RKO (cell line): ENCODE measurements around the gene CDH16.
"Not testable (repeated sequence)": the region's sequence is repeated elsewhere in the genome, so short reads cannot be mapped to it uniquely, and the experiment has no call there.

Source experiments
- DNase-seq: peaks from one replicate; pipeline ENCODE4 v3.0.0-alpha.2; 2016; ENCODE audit warnings: low spot score

The CDH16 gene

GRCh38 chr16:66871363-66871762 lies 47.3 kb downstream of the CDH16 start:
- DNase-seq: not testable (repeated sequence)

- no peak for DNase-seq
These were observed 49.3 kb downstream of the CDH16 start for GRCh38 chr16:66869424-66869823.

DNA sequence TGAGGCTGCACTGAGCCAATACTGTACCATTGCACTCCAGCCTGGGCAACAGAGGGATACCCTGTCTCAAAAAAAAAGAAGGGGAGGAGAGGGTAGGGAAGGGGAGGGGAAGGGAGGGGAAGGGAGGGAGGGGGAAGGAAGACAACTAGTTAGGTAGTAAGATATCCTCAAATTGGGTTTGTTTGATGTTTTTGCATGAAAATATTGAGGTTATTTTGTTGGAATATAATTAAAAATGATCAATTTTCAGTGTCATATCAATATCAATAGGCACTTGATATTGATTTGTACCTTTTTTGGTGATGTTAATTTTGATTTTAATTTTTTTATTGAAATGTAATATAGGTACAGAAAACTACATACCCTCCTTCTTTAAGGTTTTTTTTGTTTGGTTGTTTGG lies 55.0 kb downstream of the CDH16 start:
- DNase-seq: no peak

DNA sequence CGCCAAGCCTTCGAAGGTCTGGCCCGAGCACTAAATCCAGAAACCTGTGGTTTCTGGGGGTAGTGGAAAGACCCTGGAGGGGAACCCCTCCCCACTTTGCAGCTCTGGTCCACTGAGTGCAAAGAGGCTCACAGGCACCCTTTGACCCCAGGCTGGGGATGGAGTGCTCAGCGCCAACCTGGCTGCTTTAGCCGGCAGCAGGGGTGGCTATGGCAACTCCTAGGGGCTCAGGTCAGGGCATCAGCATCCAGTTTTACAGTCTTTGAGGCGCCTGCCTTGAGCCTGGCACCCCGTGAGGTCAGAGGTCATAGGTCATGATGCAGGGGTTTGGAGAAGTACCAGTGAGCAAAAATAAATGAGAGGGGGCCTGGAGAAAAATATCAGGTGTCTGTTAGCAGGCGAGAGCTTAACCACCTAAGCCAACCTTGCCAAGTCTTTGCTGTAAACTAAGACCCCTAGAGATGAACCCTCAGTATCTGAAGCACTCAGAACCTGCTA lies 56.6 kb downstream of the CDH16 start:
- DNase-seq: no peak

DNA sequence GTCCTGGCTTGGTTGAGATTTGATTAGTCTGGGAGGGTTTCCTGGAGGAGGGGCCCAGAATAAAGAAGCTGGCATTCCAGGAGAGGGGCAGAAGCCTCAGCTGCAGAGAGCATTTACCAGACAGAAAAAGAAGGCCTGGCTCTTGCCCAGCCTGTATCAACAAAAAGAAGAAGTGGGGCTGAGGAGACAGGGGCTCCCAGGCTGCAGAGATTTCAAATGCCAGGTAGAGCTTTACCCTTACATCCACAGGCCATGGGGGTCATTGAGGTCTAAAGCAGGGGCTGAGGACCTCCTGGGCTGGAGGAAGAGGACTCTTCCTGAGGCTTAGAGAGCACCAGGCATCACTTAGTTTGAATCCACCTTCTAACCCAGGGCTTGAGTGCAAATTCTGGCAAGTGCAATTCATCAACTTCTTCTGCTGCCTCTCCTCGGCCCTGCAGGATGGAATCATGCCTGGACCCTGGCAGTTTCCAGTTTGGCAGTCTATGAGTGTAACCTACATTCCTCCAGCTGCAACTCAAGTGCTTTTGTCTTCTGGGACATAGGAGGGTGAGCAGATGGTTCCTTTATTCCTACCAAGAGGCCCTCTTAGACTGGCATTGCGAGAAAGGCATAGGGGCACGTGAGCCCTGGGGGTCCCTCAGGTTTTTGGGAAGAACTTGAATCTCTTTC lies 59.2 kb downstream of the CDH16 start:
- no peak for DNase-seq

DNA sequence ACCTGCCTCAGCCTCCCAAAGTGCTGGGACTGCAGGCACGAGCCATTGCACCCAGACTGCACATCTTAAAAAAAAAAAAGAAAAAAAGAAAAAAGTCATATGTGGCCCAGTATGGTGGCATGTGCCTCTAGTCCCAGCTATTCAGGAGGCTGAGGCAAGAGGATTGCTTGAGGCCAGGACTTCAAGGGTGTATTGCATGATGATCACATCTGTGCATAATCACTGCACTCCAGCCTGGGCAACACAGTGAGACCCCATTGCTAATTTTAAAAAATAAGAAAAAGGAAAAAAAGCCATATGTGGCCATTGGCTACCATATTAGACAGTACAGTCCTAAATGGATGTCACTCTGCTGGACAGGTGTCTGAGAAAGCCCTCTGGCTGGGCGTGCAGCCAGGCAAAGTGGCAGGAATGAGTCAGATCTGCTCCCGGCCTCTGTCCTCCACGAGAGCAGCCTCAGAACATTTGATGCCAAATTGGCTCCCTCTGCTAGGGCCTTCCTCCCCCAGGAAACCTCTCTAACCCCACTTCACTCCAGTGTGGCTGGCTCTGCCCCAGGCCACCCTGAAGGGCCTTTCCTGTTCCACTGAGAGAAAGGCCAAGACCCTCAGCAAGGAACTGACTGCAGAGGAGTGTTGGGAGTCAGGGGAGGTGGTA lies 59.8 kb downstream of the CDH16 start:
- DNase-seq: no peak
